CD4-positive, alpha-beta T cell treated with Interleukin-2 at 100 ng/mL for 4 hours (primary cell): ENCODE results near the gene EXOSC5.
"Not testable (repeated sequence)": the region's sequence is repeated elsewhere in the genome, so short reads cannot be mapped to it uniquely, and the experiment has no call there.

Experiments
- DNase-seq: peaks from one replicate; pipeline ENCODE4 v3.0.0-alpha.2; 2020; ENCODE audit warnings: low spot score

Gene EXOSC5

DNA sequence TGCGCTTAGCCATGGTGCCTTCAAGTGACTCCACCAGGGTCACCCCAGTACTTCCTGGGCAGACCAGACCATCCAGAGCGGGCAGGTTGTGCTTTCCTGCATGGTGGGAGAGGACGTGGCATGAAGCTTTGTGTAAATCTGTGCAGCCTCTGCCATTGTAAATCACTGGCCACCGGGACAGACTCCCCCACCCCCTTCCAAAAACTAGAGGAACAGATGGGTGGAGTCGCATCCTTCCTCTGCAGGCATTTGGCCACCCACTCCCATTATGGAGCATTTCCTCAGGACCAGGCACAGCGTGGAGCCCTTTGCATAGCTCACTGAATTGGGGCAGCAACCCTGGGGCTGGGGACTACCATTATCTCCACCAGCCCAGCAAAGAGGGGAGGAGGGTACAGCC lies 8.6 kb upstream of the EXOSC5 start:
- no peak for DNase-seq

DNA sequence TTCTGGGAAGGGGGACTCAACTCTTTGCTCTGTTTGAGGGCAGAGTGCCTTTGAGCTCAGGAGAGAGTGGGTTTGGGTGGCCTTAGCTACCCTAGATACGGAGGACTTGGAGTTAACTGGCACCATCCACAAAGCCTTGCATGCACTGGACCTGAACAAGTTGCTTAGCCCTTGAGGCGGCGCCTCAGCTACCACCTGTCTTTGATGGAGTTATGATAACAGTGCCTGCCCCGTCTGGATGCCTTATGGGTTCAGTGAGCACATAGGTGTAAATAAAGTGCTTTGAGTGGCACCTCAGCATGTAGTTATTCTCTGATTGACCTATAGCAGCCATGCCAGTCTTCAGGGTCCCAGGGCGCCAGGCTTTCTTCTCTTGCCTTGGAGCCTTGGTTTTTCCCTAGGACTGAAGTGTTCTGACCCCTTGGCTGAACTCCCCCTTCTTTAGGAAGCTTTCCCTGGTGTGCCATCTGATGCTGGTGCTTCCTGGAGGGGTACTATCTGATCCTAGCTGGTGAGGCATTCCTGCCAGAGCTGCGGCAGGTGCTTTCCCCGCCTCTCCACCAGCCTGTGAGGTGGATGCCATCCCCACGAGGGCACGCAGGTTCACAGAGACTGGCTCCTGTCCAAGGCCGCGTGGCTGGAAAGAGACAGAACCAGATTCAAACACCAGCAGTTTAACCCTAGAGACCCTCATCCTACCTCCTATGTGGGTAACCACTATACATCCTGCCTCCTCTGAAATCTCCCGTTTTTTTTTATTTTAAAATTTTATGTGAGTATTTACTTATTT lies 6.2 kb upstream of the EXOSC5 start:
- no peak for DNase-seq

DNA sequence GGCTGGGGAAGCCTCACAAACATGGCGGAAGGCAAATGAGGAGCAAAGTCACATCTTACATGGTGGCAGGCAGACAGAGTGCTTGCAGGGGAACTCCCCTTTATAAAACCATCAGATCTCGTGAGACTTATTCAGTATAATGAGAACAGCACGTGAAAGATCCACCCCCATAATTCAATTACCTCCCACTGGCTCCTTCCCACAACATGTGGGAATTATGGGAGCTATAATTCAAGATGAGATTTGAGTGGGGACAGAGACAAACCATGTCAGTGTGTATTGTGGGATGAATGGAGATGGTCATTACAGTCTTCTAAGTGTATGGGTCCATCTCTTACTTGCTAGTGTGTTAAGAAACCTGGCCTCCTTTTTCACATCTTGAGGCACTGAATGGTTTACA lies 4.9 kb upstream of the EXOSC5 start:
- DNase-seq, result no peak

DNA sequence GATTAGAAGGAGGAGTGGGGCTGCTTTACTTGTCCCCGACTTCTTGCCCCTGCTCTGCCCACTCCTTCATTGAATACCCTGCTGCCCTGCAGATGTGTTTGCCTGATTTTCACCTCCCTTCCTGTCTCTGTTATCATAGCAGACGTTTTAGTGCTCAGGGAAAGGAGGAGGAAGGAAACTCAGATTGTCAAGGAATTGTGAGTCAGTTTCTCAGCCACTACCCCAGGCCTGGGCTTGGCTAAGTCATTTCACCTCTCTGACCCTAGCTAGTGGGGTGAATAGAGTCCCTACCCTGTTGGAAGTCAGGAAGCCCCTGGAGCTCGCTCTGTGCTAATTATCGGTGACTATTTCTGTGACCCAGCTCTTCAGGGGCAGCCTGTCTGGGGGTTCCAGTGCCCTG lies 4.3 kb upstream of the EXOSC5 start:
- DNase-seq, result no peak

DNA sequence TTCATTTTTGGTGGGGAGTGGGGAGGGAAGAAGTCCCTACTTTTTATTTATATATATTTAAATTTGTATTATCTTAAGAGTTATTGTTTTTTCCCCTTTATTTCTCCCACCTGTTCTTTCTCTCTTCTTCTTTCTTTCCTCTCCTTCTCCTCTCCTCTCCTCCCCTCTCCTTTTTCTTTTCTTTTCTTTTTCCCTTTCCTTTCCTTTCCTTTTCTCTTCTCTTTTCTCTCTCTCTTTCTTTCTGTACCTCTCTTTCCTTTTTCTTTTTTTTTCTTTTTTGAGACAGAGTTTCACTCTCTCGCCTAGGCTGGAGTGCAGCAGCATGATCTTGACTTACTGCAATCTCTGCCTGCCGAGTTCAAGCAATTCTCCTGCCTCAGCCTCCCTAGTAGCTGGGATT lies 2.4 kb upstream of the EXOSC5 start:
- no peak for DNase-seq

DNA sequence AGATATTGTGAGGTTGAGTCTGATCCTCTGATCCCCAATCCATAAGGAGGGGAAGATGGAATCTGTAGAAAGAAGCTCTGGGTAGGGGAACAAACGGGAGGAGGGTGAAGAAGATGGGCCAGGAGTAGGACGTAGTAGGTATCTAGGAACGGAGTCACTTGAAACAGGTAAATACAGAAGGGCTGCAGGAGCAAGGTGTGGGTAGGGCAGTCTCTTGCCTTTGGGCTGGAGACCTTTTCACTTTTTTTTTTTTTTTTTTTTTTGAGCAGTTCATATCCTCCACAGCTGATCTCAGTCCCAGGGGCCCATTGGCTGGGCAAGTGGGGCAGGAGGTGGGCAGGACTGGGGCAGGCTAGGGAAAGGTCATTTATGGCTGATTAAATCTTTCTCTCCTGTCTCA lies 1.9 kb upstream of the EXOSC5 start:
- DNase-seq, result no peak

DNA sequence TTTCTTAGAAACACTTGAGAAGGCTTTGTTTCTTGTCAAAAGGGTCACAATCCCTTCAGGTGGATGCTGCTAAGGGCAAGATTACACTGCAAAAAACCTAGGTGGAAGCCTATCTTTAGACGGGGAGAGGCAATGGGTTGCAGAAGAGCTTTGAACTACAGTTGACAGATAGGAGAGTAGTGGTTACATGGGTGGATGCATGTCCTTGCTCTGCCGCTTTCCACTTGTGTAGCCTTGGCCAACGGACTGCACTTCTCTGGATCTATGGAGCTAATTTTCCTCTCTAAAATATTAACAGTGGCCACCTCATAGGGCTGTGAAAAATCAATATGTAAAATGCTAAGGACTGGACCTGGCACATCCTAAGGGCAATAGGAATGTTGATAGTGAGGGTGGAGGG lies 1.4 kb upstream of the EXOSC5 start:
- no peak for DNase-seq

DNA sequence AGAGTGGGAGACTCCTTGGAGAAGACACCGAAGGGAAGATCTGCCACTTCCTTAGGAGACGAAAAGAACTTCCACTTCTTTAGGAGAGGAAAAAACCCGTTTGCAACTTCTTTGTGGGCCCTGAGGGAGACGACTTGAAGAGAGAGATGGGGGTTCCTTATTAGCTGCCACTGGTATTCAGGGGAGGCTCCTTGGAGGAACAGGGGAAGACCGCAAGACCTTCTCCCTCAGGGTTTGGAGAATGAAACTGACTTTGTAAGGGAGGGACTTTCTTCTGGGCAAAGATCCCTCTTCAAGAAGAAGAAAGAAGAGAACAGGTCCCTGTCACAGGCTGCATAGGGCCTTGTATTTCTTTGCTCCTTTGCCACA lies 875 bp upstream of the EXOSC5 start:
- no peak for DNase-seq

DNA sequence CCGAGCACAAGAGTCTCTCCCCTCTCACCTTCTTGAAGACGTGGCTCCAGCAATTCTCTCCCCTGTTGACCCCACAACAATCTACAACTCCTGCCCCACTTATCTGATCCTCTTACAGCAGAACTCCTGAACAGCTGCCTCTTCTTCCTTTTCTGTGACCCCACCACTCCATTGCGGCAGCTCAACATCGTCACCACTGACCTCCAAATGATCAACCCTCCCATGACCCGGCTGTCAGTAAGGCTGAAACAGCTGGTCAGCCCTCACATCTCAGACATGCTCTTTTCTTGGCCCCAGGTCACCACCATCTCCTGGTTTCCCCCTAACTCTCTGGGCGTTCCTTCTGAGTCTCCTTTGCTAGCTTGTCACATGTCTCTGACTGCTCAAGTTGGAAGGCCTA lies 1.8 kb downstream of the EXOSC5 start:
- no peak for DNase-seq

DNA sequence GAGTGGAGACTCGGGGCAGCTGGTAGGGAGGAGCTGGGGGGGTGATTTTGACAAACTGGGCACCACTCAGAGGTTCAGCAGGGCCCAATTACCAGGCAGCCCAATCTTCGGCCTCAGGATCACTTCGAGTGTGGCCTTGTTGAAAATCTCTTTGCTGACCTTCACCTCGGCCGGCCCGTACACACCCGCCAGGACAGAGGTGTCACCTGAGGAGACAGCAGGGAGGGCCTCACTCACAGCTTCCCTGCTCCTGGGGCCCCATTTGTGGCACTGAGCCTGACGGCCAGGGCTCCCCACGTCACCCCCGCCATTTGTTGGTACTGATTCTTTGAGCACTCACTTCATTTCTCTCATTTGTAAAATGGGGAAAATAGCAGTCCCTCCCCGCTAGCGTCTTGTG lies 4.4 kb downstream of the EXOSC5 start:
- DNase-seq, result no peak

DNA sequence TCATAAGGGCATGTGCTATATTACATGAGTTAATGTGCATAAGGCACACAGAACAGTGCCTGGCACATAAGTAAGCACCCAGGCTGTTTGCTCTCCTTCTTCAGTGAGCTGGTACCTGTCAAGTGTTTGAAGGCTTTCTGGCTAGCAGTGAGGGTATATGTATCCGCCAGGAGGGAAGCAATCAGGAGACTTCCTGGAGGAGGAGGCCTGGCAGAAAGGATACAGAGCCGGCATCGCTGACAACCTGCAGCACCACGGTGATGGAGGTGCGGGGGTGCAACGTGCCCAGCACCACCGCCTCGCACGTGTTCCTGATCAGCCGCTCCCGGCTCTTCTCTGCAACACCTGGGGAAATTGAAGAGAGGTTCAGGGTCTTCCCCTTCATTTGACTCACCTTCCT lies 5.5 kb downstream of the EXOSC5 start:
- DNase-seq, result no peak

DNA sequence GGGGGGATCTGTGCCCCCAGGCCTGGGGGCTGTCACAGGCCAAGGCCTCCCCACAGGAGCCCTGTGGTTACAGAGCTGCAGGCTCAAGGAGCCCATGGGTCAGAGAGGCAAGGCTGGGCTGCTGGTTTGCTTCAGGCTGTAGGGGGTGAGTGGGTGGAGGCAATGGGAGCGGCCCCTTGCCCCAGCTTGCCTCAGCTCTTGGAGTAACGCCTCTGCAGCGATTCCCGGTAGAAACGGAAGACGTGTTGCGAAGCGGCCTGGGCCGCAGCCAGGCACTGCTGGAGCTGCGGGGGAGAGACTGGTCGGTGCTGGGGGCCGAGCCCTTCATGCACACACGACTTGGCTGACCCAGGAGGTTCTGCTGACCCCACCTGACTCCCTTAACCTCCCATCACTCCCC lies 10.7 kb downstream of the EXOSC5 start:
- DNase-seq, result no peak

DNA sequence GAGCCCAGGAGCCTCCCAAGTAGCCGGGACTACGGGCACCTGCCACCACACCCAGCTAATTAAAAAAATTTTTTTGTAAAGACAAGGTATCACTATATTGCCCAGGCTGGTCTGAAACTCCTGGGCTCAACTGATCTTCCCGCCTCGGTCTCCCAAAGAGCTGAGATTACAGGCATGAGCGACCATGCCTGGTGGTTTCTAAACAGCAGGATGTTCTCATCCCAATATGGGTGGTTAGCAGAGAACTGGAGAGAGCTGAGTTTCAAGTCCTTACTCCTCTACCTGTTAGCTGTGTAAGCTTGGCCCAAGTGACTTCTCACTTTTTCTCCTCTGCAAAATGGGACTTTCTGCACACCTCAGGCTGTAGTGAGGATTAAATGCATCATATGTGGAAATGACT lies 12.8 kb downstream of the EXOSC5 start:
- no peak for DNase-seq

DNA sequence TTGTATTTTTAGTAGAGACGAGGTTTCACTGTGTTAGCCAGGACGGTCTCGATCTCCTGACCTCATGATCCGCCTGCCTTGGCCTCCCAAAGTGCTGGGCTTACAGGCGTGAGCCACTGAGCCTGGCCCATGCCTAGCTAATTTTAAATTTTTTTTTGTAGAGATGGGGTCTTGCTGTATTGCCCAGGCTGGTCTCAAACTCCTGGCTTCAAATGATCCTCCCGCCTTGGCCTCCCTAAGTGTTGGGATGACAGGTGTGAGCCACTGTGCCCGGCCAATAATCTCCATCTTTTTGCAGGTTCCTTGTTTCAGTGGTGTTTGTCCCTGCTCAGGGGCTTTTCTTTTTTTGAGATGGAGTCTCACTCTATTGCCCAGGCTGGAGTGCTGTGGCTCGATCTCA lies 15.6 kb downstream of the EXOSC5 start:
- not testable (repeated sequence) for DNase-seq

DNA sequence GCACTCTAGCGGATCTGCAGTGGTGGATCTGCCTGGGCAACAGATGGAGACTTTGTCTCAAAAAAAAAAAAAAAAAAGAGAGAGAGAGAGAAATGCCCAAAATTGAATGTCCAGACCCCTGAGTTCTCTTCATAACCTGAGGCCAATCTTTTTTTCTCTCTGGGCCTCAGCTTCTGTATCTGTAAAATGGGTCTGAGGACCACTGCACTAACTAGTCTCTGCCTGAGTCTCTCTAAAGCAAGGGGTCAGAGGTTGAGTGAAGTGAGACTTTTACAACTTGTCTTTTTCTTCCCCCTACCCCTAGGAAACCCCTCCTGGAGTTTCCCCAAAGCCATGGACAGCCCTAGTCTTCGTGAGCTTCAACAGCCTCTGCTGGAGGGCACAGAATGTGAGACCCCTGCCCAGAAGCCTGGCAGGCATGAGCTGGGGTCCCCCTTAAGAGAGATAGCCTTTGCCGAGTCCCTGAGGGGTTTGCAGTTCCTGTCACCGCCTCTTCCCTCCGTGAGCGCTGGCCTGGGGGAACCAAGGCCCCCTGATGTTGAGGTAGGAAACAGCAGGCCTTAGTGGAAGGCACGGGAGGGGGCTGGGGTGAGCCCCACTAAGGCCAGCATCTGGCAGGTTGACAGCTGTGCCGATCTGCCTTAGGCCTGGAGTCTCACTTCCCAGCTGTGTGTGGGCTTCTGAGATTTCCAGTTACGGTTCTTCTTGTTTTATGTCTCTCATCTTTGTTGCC lies 19.0 kb downstream of the EXOSC5 start:
- no peak for DNase-seq

DNA sequence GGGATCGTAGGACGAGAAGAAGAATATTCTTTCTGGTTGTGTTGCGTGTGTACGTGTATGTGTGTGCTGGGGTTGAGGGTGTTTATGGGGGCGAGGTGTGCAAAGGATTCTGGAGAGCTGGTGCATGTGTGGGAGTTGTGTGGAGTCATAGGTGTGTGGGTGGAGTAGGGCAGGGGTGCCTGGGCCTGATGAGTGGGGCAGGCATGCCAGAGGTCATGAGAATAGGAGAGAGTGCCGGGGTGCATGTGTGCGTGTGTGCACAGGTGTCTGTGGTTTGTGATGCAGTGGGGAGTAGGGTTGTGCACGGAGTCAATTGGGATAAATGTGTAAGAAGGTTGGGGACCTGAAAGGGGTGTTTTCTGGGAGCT lies 20.2 kb downstream of the EXOSC5 start:
- no peak for DNase-seq

DNA sequence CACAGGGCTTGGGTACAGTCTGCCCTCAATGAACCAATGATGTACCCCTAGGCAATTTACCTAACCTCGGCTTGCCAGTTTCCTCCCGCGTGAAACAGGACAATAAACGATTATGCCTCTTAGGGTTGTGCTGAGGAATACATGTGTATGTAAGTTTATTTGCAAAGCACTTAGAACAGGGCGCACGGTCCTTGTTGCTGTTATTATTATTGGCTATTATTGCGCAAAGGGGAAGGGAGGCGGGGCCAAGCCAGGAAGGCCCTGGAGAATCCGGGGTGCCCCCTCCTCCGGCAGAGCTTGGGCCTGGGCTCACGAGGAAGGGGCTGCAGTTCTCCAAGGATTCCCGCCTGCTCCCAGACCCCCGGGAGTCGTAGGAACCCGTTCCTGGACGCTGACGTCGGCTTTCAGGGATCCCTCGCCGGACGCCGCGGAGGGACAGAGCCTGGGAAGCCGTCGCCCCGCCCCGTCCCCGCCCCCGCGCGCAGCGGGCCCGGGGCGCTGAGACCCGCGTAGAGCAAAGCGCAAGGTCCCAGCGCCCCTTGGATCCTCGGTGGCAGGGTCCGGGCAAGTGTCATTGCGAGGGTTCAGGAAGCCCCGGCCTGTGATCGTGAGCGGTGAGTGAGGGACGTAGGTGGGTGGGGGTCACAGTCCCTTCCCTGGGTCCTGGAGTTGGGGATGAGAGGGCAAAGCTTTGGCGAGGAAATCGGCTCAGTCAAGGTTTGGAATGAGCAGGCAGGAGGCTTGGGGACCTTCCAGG lies 20.7 kb downstream of the EXOSC5 start, which contains the start of gene TMEM91:
TSS of gene TMEM91 (plus strand) at position 293 of the 757 bp plus-strand sequence. CDS start 1,777 bp downstream, outside the sequence.
- DNase-seq, result no peak

DNA sequence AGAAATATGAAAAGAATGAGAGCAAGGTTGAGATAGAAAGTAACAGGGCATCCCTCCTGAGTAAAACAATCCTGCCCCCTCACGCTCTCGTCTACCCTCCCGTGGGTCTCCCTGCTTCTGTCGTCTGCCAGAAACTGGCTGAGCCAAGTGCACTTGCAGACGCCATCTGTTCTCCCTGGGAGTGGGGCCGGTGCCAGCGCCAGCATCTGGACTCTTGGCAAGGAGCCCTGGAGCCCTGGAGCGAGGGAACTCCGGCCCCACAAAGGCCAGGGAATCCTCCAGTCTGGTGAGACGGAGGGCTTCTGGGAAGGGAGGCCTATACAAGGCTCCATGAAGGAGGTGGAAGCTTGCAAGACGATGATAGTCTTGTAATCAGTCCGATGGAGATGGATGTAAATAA lies 23.2 kb downstream of the EXOSC5 start:
- no peak for DNase-seq

DNA sequence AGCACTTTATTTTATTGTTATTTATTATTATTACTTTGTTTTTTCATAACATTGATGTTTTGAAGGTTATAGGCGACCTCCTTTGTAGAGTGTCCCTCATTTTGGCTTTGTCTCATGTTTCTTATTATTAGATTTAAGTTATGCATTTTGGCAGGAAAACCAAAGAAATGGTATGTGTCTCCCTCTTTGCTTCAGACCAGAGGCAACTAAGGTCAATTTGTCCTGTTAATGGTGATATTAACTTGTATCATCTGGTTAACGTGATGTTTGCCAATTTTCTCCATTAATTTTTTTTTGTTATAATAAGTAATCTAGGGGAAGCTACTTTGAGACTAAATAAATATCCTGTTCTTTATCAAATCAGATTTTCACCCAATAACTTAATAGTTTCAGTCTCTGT lies 24.7 kb downstream of the EXOSC5 start:
- DNase-seq, result no peak

DNA sequence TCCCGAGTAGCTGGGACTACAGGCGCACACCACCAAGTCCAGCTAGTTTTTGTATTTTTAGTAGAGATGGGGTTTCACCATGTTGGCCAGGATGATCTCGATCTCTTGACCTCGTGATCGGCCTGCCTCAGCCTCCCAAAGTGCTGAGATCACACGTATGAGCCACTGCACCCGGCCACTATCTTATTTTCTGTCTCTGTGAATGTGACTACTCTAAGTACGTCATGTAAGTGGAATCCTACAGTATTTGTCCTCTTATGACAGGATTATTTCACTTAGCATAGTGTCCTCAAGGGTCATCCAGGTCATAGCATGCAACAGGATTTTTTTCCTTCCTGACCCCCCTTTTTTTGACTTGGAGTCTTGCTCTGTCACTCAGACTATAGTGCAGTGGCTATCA lies 25.6 kb downstream of the EXOSC5 start:
- DNase-seq, result no peak

DNA sequence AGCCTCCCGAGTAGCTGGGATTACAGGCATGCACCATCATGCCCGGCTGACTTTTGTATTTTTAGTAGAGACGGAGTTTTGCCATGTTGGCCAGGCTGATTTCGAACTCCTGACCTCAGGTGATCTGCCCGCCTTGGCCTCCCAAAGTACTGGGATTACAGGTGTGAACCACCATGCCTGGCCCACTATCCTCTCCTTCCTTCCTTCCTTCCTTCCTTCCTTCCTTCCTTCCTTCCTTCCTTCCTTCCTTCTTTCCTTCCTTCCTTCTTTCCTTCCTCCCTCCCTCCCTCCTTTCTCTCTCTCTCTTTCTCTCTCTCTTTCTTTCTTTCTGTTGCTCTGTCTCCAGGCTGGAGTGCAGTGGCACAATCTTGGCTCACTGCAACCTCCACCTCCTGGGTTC lies 26.0 kb downstream of the EXOSC5 start:
- not testable (repeated sequence) for DNase-seq

DNA sequence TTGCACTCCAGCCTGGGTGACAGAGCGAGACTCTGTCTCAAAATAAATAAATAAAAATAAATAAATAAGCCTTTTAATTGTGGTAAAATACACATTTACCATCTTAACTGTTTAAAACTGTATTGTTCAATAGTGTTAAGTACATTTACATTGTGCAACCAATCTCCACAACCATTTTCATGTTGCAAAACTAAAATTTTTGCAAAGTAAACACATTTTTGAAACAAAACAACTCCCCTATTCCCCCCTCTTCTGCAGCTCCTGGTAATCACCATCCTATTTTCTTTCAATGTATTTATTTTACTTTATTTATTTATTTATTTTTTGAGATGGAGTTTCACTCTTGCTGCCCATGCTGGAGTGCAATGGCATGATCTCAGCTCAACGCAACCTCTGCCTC lies 27.4 kb downstream of the EXOSC5 start:
- DNase-seq, result no peak

DNA sequence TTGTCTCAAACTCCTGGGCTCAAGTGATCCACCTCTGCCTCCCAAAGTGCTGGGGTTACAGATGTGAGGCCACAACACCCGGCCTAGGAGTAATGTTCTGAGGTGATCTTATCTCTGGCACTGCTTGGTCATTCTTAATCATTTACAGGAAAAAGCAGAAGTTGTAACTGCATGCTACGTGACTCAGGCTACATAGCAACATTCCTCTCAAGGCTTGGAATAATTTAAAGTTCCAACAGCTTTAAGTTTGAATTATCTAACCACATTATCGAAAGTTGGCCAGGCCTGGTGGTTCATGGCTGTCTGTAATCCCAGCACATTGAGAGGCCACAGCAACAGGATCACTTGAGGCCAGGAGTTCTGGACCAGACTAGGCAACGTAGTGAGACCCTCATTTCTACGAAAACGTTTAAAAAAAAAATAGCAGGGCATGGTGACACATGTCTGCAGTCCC lies 29.3 kb downstream of the EXOSC5 start:
- DNase-seq, result no peak
